Measurements from ENCODE around the gene GALK2. TPM values are rescaled to one million over a fixed set of nuclear protein-coding genes. Genes with fewer than 3 reads are reported as not detected.

The GALK2 gene
- total RNA-seq, 6 experiments from 2014 or later, result 22.5 to 35.4 (median 29.4) TPM

- ATAC-seq, result no peak
- no peak overlapping the region for H3K4me3 ChIP-seq
- DNase-seq, result no peak
- no peaks in the 10 kb centered on the region for H3K4me1 ChIP-seq
- no peak overlapping the region for H3K27ac ChIP-seq
- WGBS (ENCODE audit: insufficient coverage, low coverage, low lambda C conversion rate, missing lambda C conversion rate), result 76% methylated on average over 3 of the region's 3 CpGs
- TF ChIP-seq POLR2A (IDR thresholded peaks at IDR 0.05) (no peak), CTCF (IDR thresholded peaks at IDR 0.05) (no peak)
- H3K9me3 ChIP-seq, result no peaks in the 10 kb centered on the region
- no peaks in the 10 kb centered on the region for H3K27me3 ChIP-seq
- intact Hi-C loops (cut with DNase I), result no loop called here
- H3K36me3 ChIP-seq, result peaks cover 0 to 8% (median 0%) of the 10 kb centered on the region in 4 donors
These were observed 133.0 kb downstream of the GALK2 start for GRCh38 chr15:49303003-49303402.

- no peaks in the 10 kb centered on the region for H3K9me3 ChIP-seq
- no peaks in the 10 kb centered on the region for H3K4me1 ChIP-seq
- DNase-seq (no peak), ATAC-seq (no peak)
- no peak overlapping the region for H3K4me3 ChIP-seq
- H3K27me3 ChIP-seq, result no peaks in the 10 kb centered on the region
- H3K36me3 ChIP-seq, result peaks cover 0 to 8% (median 0%) of the 10 kb centered on the region in 4 donors
- no peak for TF ChIP-seq CTCF (IDR thresholded peaks at IDR 0.05)
- TF ChIP-seq POLR2A (IDR thresholded peaks at IDR 0.05), result no peak
- H3K27ac ChIP-seq, result no peak overlapping the region
- intact Hi-C loops (cut with DNase I), result no loop called here
- whole genome bisulfite sequencing (ENCODE audit: insufficient coverage, low coverage, low lambda C conversion rate, missing lambda C conversion rate), result 59% methylated on average over 1 of the region's 1 CpG
These were observed 136.5 kb downstream of the GALK2 start for GRCh38 chr15:49306551-49306950.

- TF ChIP-seq CTCF (IDR thresholded peaks at IDR 0.05) (no peak), POLR2A (IDR thresholded peaks at IDR 0.05) (no peak)
- Histone ChIP-seq H3K9me3 (no peaks in the 10 kb centered on the region), H3K4me1 (no peaks in the 10 kb centered on the region), H3K4me3 (no peak overlapping the region), H3K27me3 (no peaks in the 10 kb centered on the region), H3K27ac (no peak overlapping the region), H3K36me3 (peaks cover 0 to 8% (median 0%) of the 10 kb centered on the region in 4 donors)
- DNase-seq (no peak), ATAC-seq (no peak)
- intact Hi-C loops (cut with DNase I), result no loop called here
- 92% methylated on average over 2 of the region's 2 CpGs for WGBS (ENCODE audit: insufficient coverage, low coverage, low lambda C conversion rate, missing lambda C conversion rate)
These were observed 138.6 kb downstream of the GALK2 start for GRCh38 chr15:49308686-49309085.

GRCh38 chr15:49309889-49310288 is 139.8 kb downstream of the GALK2 start:
- no peaks in the 10 kb centered on the region for H3K27me3 ChIP-seq
- no peaks in the 10 kb centered on the region for H3K9me3 ChIP-seq
- ATAC-seq (no peak), DNase-seq (no peak)
- H3K36me3 ChIP-seq, result no peaks in the 10 kb centered on the region
- no peak overlapping the region for H3K4me3 ChIP-seq
- no peak overlapping the region for H3K27ac ChIP-seq
- no peaks in the 10 kb centered on the region for H3K4me1 ChIP-seq
- intact Hi-C loops (cut with DNase I), result no loop called here
- TF ChIP-seq CTCF (IDR thresholded peaks at IDR 0.05) (no peak), POLR2A (IDR thresholded peaks at IDR 0.05) (no peak)

- Histone ChIP-seq H3K27me3 (no peaks in the 10 kb centered on the region), H3K4me3 (no peak overlapping the region), H3K27ac (no peak overlapping the region), H3K4me1 (no peaks in the 10 kb centered on the region), H3K9me3 (no peaks in the 10 kb centered on the region), H3K36me3 (no peaks in the 10 kb centered on the region)
- 100% methylated on average over 1 of the region's 1 CpG for WGBS (ENCODE audit: insufficient coverage, low coverage, low lambda C conversion rate, missing lambda C conversion rate)
- no peak for TF ChIP-seq CTCF (IDR thresholded peaks at IDR 0.05)
- TF ChIP-seq POLR2A (IDR thresholded peaks at IDR 0.05), result no peak
- intact Hi-C loops (cut with DNase I), result no loop called here
- ATAC-seq (peak in 1 of 4 donors; percentile 37), DNase-seq (no peak)
These were observed 143.6 kb downstream of the GALK2 start for GRCh38 chr15:49313650-49314049.

All from right lobe of liver (tissue), 6 donors.